Activated T-cell treated with anti-CD3 and anti-CD28 coated beads, Interleukin-2, amount 50 U/mL, for 4 hours (primary cell): ENCODE measurements around the gene FAF2. TPM values are rescaled to one million over a fixed set of nuclear protein-coding genes. Genes with fewer than 3 reads are reported as not detected.
"Not testable (repeated sequence)": the region's sequence is repeated elsewhere in the genome, so short reads cannot be mapped to it uniquely, and the experiment has no call there.

ENCODE experiments used
- ATAC-seq, 2 donors: fragments of 200-7000 bp; cut with Tn5 transposase; one replicate each; pipeline ENCODE4 v1.10.0; 2021
- DNase-seq: peaks from one replicate; pipeline ENCODE4 v3.0.0-alpha.2; 2020
- H3K27me3 Mint-ChIP-seq: one replicate; pipeline ENCODE4 v1.8.0; 2021; ENCODE audit warnings: low read depth, mixed read lengths
- H3K36me3 Mint-ChIP-seq: one replicate; pipeline ENCODE4 v1.8.0; 2022; ENCODE audit warnings: mixed read lengths; ENCODE audit not compliant: insufficient read depth
- H3K4me1 Mint-ChIP-seq: one replicate; pipeline ENCODE4 v1.8.0; 2021; ENCODE audit warnings: low read depth, mixed read lengths
- H3K4me3 Mint-ChIP-seq: one replicate; pipeline ENCODE4 v1.8.0; 2021; ENCODE audit warnings: mild to moderate bottlenecking, moderate library complexity, mixed read lengths
- H3K9me3 Mint-ChIP-seq: one replicate; pipeline ENCODE4 v1.8.0; 2021; ENCODE audit warnings: mixed read lengths
- total RNA-seq, 3 donors: library from RNA; stranded (reverse); gene quantifications; one replicate each; pipeline ENCODE4 v1.2.1, GENCODE V29; 2021

The FAF2 gene
- total RNA-seq, 3 donors from 2014 or later = 43.0 to 50.1 (median 43.2) TPM

- not testable (repeated sequence) for ATAC-seq, H3K9me3 Mint-ChIP-seq, H3K36me3 Mint-ChIP-seq, DNase-seq, H3K27me3 Mint-ChIP-seq
- peaks cover 60% of the 10 kb centered on the region for H3K4me1 Mint-ChIP-seq
- H3K4me3 Mint-ChIP-seq = peak overlapping the region; percentile 54
Measured at GRCh38 chr5:176550937-176551336, 102.8 kb downstream of the FAF2 start.

DNA sequence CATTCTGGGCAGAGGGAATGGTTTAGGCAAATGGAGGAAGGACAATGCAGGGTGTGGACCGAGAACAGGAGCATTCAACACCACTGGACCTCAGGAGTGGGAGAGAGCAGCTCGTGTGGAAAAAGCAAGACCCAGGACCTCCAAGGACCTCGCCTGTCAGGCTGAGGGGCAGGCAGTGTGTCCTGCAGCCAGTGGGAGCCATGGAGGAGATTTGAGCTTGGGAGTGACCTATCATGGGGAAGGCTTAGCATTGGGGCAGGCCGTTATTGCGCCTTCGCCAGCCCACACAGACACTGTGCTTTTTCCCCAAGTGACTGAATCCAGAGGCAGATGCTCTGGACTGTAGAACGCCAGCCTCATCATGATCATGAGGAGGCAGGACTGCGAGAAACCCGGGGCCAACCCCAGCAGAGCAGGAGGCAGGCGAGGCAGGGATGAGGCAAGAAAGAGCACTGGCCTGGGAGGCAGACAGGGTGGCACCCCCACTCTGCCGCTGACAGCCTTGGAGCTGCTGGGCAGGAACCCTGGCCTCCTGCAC lies 104.2 kb downstream of the FAF2 start:
- Mint-ChIP-seq H3K27me3 (no peaks in the 10 kb centered on the region), H3K4me3 (no peak overlapping the region), H3K4me1 (peaks cover 60% of the 10 kb centered on the region), H3K9me3 (no peaks in the 10 kb centered on the region), H3K36me3 (no peaks in the 10 kb centered on the region)
- DNase-seq = no peak
- no peak for ATAC-seq

DNA sequence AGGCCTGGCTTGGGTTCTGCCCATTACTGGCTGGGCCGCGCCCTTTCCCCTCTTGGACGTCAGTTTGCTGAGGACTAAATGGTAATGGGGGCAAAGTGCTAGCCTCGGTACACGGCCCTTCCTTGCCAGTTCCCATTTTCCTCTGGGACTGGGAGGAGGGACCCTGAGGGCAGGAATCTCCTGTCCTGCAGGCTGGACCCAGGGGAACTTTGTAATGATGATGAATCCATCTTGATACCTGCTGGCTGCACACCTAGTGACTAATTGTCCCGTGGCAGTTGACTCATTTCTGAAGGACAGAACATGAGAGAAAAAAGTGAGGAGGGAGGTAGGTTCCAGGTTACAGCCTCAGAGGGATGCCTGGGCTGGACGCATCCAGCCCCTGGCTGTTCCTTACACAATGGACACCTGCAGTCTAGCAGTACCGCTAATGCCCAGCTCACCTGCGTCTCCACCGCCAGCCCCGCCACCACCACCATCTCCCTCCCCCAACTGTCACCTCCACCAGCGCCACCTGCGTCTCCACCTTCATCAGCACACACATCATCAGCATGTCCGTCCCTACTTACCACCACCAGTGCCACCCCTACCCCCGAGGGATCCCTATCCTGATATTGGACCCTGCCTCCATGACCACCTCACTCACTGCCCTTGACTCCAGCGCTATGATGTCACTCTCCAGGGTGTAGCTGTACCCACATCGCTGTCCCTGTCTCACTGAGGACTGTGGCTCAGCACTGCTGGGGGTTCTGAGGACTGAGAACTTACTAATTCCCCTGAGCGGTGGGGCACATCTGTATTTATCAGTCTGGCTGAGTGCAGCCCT lies 105.3 kb downstream of the FAF2 start:
- Mint-ChIP-seq H3K4me1 (peaks cover 51% of the 10 kb centered on the region), H3K9me3 (no peaks in the 10 kb centered on the region), H3K4me3 (no peak overlapping the region), H3K27me3 (no peaks in the 10 kb centered on the region), H3K36me3 (no peaks in the 10 kb centered on the region)
- DNase-seq (no peak), ATAC-seq (peak; percentile 41 to 45)

- Mint-ChIP-seq H3K4me1 (peaks cover 61% of the 10 kb centered on the region), H3K9me3 (no peaks in the 10 kb centered on the region), H3K4me3 (no peak overlapping the region), H3K36me3 (no peaks in the 10 kb centered on the region), H3K27me3 (peaks cover 3% of the 10 kb centered on the region)
- ATAC-seq = no peak
- no peak for DNase-seq
Measured at GRCh38 chr5:176557846-176558245, 109.7 kb downstream of the FAF2 start.

Other genes with a start within 250 kb of the FAF2 start
- 10 to 100 TPM; 16.3 to 18.3 (median 16.6) TPM for gene SIMC1, start 210.0 kb upstream of the FAF2 start, total RNA-seq
- gene KIAA1191, start 86.6 kb upstream of the FAF2 start, total RNA-seq = 10 to 100 TPM; 33.0 to 36.2 (median 34.1) TPM
- 1 to 10 TPM; 7.0 to 8.6 (median 7.9) TPM for gene ARL10, start 82.9 kb upstream of the FAF2 start, total RNA-seq
- 100 to 1,000 TPM; 247 to 262 (median 255) TPM for gene NOP16, start 59.8 kb upstream of the FAF2 start, total RNA-seq
- gene HIGD2A, start 59.6 kb upstream of the FAF2 start, total RNA-seq = 100 to 1,000 TPM in 1 of 3 donors, 10 to 100 TPM in 2; 87.5 to 101 (median 95.8) TPM
- 100 to 1,000 TPM; 121 to 133 (median 123) TPM for gene CLTB, start 31.8 kb upstream of the FAF2 start, total RNA-seq
- gene RNF44, start 89.0 kb downstream of the FAF2 start, total RNA-seq = 10 to 100 TPM; 55.0 to 58.5 (median 58.4) TPM
- gene CDHR2, start 101.0 kb downstream of the FAF2 start, total RNA-seq = under 1 TPM; 0.29 to 0.43 (median 0.33) TPM
- gene GPRIN1, start 161.8 kb downstream of the FAF2 start, total RNA-seq = 1 to 10 TPM; 3.6 to 5.3 (median 4.5) TPM
- gene SNCB, start 182.1 kb downstream of the FAF2 start, total RNA-seq = not detected
- gene EIF4E1B, start 182.3 kb downstream of the FAF2 start, total RNA-seq = not detected
- gene TSPAN17, start 199.1 kb downstream of the FAF2 start, total RNA-seq = 10 to 100 TPM; 18.3 to 28.0 (median 24.1) TPM